HepG2 (cell line): ENCODE measurements around the gene OPALIN. TPM values are rescaled to one million over a fixed set of nuclear protein-coding genes. Genes with fewer than 3 reads are reported as not detected.

ENCODE experiments used
- ATAC-seq: fragments of 200-7000 bp; cut with Tn5 transposase; 3 replicates; pipeline ENCODE4 v1.9.1; 2020; ENCODE audit warnings: mild to moderate bottlenecking, moderate library complexity
- BruUV-seq: library from RNA; stranded (reverse); fragments of 400-500 nt; replicated peaks from 2 replicates; lab custom pipeline; 2021; lab: Mats Ljungman, UMichigan
- CTCF ChIA-PET: fragments of 300-600 bp; formaldehyde crosslinking; extraction: SDS; loops from one replicate; lab custom pipeline; 2021; ENCODE audit warnings: low total read pairs, inconsistent platforms, low intra/inter-chr PET ratio; lab: Yijun Ruan, JAX
- POLR2A ChIA-PET: fragments of 350-600 bp; sonication (Branson Sonifier 250); formaldehyde crosslinking; loops from one replicate; lab custom pipeline; 2020; ENCODE audit warnings: antibody characterized with exemption, inconsistent platforms; lab: Yijun Ruan, JAX
- DNase-seq: peaks from one replicate; pipeline ENCODE4 v3.0.0-alpha.2; 2015; ENCODE audit warnings: low spot score
- FAIRE-seq: peaks from 3 replicates; lab custom pipeline; 2011; peaks lifted over from hg19 to GRCh38; lab: Jason Lieb, UNC
- H2AFZ ChIP-seq: one replicate; pipeline ENCODE4 v1.6.1; 2011; ENCODE audit warnings: low read length, inconsistent platforms
- H3K27ac ChIP-seq: fragments of 300-600 bp; 3 replicates; pipeline ENCODE4 v1.8.0; 2011; ENCODE audit warnings: mixed run types, mild to moderate bottlenecking, mixed read lengths, low read length, inconsistent platforms; ENCODE audit not compliant: insufficient read depth; ENCODE audit errors: extremely low read length
- H3K27me3 ChIP-seq, 2 experiments: fragments of 200-600 bp in 1 of 2; 2 replicates in 1 of 2; 3 replicates in 1 of 2; pipeline versions ENCODE4 v1.6.0 to v1.8.0; 2011; ENCODE audit warnings: low read length in 2 of 2, mild to moderate bottlenecking in 2 of 2, moderate library complexity in 2 of 2, inconsistent platforms in 1 of 2; ENCODE audit not compliant: insufficient read depth in 2 of 2, control insufficient read depth in 1 of 2
- H3K36me3 ChIP-seq, 2 experiments: fragments of 200-600 bp in 1 of 2; replicated peaks in 1 of 2; 2 replicates in 1 of 2; 3 replicates in 1 of 2; pipeline versions ENCODE4 v1.5.1 to v1.8.0; 2011; ENCODE audit warnings: low read length in 2 of 2, inconsistent platforms in 1 of 2; ENCODE audit not compliant: insufficient read depth in 2 of 2, control insufficient read depth in 1 of 2
- H3K4me1 ChIP-seq: 2 replicates; pipeline ENCODE4 v1.5.1; 2012; ENCODE audit warnings: low read length, inconsistent platforms; ENCODE audit not compliant: insufficient read depth
- H3K4me2 ChIP-seq: 2 replicates; pipeline ENCODE4 v1.6.0; 2011; ENCODE audit warnings: low read depth, low read length, inconsistent platforms
- H3K4me3 ChIP-seq, 3 experiments: fragments of 200-600 bp in 1 of 3; sonication (generic), shearing (Covaris generic) in 1 of 3; replicated peaks in 1 of 3; 2 replicates each; pipeline ENCODE4 v1.5.1; 2011 to 2016; ENCODE audit warnings: low read length in 3 of 3, inconsistent platforms in 2 of 3, low read depth in 2 of 3, mild to moderate bottlenecking in 2 of 3, control low read depth in 1 of 3, mixed read lengths in 1 of 3; ENCODE audit not compliant: insufficient read depth in 1 of 3
- H3K79me2 ChIP-seq: one replicate; pipeline ENCODE4 v1.6.1; 2011; ENCODE audit warnings: low read length, inconsistent platforms; ENCODE audit not compliant: insufficient read depth
- H3K9ac ChIP-seq: 2 replicates; pipeline ENCODE4 v1.6.0; 2011; ENCODE audit warnings: mild to moderate bottlenecking, low read depth, low read length, inconsistent platforms; ENCODE audit not compliant: insufficient read depth
- H3K9me3 ChIP-seq: 2 replicates; pipeline ENCODE4 v1.5.1; 2012; ENCODE audit warnings: mild to moderate bottlenecking, low read length
- H4K20me1 ChIP-seq: 2 replicates; pipeline ENCODE4 v1.6.0; 2011; ENCODE audit warnings: inconsistent platforms, mild to moderate bottlenecking, low read length, moderate library complexity; ENCODE audit not compliant: insufficient read depth
- ATM ChIP-seq: fragments of 450-650 bp; IDR thresholded peaks from 2 replicates; pipeline ENCODE4 v1.7.1; 2017; ENCODE audit warnings: mild to moderate bottlenecking, borderline replicate concordance
- HNF4A ChIP-seq: sonication (generic); formaldehyde crosslinking; IDR thresholded peaks from 2 replicates; pipeline ENCODE4 v1.4.0; 2020; ENCODE audit warnings: missing genetic modification reagents
- SMAD3 ChIP-seq: sonication (generic); formaldehyde crosslinking; IDR thresholded peaks from 2 replicates; pipeline ENCODE4 v1.4.0; 2020; ENCODE audit warnings: missing genetic modification reagents
- SP2 ChIP-seq: sonication (generic); formaldehyde crosslinking; IDR thresholded peaks from 2 replicates; pipeline ENCODE4 v1.5.1; 2020; ENCODE audit warnings: mild to moderate bottlenecking, missing genetic modification reagents
- SSRP1 ChIP-seq: IDR thresholded peaks from 2 replicates; pipeline ENCODE4 v1.6.1; 2016; ENCODE audit warnings: control low read depth
- ZFAT ChIP-seq: sonication (generic); formaldehyde crosslinking; conservative IDR thresholded peaks from 2 replicates; pipeline ENCODE4 v1.8.1; 2023; ENCODE audit warnings: missing genetic modification reagents, inconsistent platforms
- ZNF224 ChIP-seq: sonication (generic); formaldehyde crosslinking; IDR thresholded peaks from 2 replicates; pipeline ENCODE4 v1.5.0; 2020; ENCODE audit warnings: mild to moderate bottlenecking, missing genetic modification reagents
- ZNF451 ChIP-seq: sonication (generic); formaldehyde crosslinking; IDR thresholded peaks from 2 replicates; pipeline ENCODE4 v1.5.0; 2020; ENCODE audit warnings: mild to moderate bottlenecking, missing genetic modification reagents
- WGBS: methylation state at CpG from one replicate; pipeline ENCODE4 v1.1.6; 2017; ENCODE audit warnings: low lambda C conversion rate; 5-methylcytosine and 5-hydroxymethylcytosine counted together
- in situ Hi-C: cut with HindIII; loops from 2 replicates; pipeline ENCODE4 v1.10.0; 2017; ENCODE audit warnings: low pct_unique_long_range_greater_than_20kb; ENCODE audit not compliant: extremely low pct_ligation_motif_present
- intact Hi-C: fragments of 100-400 bp; cut with micrococcal nuclease; formaldehyde crosslinking; loops from one replicate; pipeline ENCODE4 v1.10.0; 2022; ENCODE audit not compliant: unreplicated experiment
- polyA plus RNA-seq, 8 experiments: library from polyadenylated mRNA; depleted of rRNA in 3 of 8; stranded (reverse) in 7 of 8; unstranded in 1 of 8; fragments of >200 nt; fragmentation: Illumina TruSeq in 4 of 8; extraction: Trizol in 4 of 8; gene quantifications; 2 replicates each; pipeline versions ENCODE4 v1.2.1 to v1.2.3, GENCODE V29; 2011 to 2016; ENCODE audit warnings: low read depth in 4 of 8, missing spikeins in 1 of 8, mixed read lengths in 1 of 8; ENCODE audit not compliant: insufficient read depth in 1 of 8
- total RNA-seq, 5 experiments: library from RNA; depleted of rRNA; stranded (reverse); fragments of >200 nt; fragmentation: Illumina TruSeq; extraction: Trizol; gene quantifications; 2 replicates each; pipeline ENCODE4 v1.2.3, GENCODE V29; 2016; ENCODE audit warnings: low read depth in 1 of 5
- TF ChIP-seq, protein P1 (sequence below): sonication (generic); formaldehyde crosslinking; IDR thresholded peaks from 2 replicates; pipeline ENCODE4 v1.5.0; 2020; ENCODE audit warnings: mild to moderate bottlenecking, missing genetic modification reagents, borderline replicate concordance
- TF ChIP-seq, protein P2 (sequence below): sonication (generic); formaldehyde crosslinking; IDR thresholded peaks from 2 replicates; pipeline ENCODE4 v1.4.0; 2020; ENCODE audit warnings: mild to moderate bottlenecking, missing genetic modification reagents
- TF ChIP-seq, protein P3 (sequence below): sonication (generic); formaldehyde crosslinking; IDR thresholded peaks from 2 replicates; pipeline ENCODE4 v1.5.0; 2020; ENCODE audit warnings: missing genetic modification reagents

Gene OPALIN
- total and polyA plus RNA-seq, 2 of the 13 experiments (the other 11 are each of a cell fraction or from before 2014, with no cell fraction given) = not detected

DNA sequence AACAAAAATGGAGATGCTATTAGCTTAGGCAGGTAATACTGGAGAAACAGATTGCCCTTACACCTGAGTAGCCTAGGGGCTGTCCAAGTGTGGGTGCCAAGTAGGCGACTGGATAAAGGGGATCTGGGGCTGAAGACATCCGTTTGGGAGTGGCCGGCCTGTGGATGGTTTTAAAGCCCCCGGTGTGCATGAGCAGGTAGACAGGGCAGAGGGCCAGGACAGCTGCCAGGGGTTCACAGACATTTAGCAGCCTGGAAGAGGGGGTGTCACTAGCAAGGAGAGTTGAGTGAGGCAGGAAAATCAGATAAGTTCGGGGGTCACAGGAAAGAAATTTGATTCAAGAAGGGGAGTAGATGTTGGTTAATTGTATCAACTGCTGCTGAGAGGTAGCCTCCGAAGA, 1.5 kb upstream of the OPALIN start:
- BruUV-seq = no TSS peak
- Histone ChIP-seq H3K27me3 (peaks cover 2 to 24% of the 10 kb centered on the region in 2 experiments; a peak in 3 of 5 replicates), H3K27ac (no peak overlapping the region), H3K79me2 (no peaks in the 10 kb centered on the region), H2AFZ (no peak overlapping the region), H3K4me3 (no peak overlapping the region), H3K9me3 (no peaks in the 10 kb centered on the region), H3K4me1 (no peaks in the 10 kb centered on the region), H3K4me2 (no peak overlapping the region), H3K36me3 (no peaks in the 10 kb centered on the region), H4K20me1 (no peaks in the 10 kb centered on the region), H3K9ac (no peak overlapping the region)
- no peak for FAIRE-seq
- intact Hi-C loops = no loop called here
- no peak for DNase-seq
- no peak for ATAC-seq
- in situ Hi-C loops = no loop called here
- ChIA-PET CTCF (no interaction called here), POLR2A (no interaction called here)
- 34% methylated on average over 6 of the region's 6 CpGs for WGBS
- TF ChIP-seq ZNF224 (CRISPR knock-in tag) (no peak), ZFAT (CRISPR knock-in tag) (no peak), HNF4A (CRISPR knock-in tag) (no peak), SMAD3 (CRISPR knock-in tag) (no peak), ATM (no peak), SSRP1 (CRISPR knock-in tag) (no peak), SP2 (no peak), ZNF451 (CRISPR knock-in tag) (no peak)
- TF ChIP-seq, protein P1, sequence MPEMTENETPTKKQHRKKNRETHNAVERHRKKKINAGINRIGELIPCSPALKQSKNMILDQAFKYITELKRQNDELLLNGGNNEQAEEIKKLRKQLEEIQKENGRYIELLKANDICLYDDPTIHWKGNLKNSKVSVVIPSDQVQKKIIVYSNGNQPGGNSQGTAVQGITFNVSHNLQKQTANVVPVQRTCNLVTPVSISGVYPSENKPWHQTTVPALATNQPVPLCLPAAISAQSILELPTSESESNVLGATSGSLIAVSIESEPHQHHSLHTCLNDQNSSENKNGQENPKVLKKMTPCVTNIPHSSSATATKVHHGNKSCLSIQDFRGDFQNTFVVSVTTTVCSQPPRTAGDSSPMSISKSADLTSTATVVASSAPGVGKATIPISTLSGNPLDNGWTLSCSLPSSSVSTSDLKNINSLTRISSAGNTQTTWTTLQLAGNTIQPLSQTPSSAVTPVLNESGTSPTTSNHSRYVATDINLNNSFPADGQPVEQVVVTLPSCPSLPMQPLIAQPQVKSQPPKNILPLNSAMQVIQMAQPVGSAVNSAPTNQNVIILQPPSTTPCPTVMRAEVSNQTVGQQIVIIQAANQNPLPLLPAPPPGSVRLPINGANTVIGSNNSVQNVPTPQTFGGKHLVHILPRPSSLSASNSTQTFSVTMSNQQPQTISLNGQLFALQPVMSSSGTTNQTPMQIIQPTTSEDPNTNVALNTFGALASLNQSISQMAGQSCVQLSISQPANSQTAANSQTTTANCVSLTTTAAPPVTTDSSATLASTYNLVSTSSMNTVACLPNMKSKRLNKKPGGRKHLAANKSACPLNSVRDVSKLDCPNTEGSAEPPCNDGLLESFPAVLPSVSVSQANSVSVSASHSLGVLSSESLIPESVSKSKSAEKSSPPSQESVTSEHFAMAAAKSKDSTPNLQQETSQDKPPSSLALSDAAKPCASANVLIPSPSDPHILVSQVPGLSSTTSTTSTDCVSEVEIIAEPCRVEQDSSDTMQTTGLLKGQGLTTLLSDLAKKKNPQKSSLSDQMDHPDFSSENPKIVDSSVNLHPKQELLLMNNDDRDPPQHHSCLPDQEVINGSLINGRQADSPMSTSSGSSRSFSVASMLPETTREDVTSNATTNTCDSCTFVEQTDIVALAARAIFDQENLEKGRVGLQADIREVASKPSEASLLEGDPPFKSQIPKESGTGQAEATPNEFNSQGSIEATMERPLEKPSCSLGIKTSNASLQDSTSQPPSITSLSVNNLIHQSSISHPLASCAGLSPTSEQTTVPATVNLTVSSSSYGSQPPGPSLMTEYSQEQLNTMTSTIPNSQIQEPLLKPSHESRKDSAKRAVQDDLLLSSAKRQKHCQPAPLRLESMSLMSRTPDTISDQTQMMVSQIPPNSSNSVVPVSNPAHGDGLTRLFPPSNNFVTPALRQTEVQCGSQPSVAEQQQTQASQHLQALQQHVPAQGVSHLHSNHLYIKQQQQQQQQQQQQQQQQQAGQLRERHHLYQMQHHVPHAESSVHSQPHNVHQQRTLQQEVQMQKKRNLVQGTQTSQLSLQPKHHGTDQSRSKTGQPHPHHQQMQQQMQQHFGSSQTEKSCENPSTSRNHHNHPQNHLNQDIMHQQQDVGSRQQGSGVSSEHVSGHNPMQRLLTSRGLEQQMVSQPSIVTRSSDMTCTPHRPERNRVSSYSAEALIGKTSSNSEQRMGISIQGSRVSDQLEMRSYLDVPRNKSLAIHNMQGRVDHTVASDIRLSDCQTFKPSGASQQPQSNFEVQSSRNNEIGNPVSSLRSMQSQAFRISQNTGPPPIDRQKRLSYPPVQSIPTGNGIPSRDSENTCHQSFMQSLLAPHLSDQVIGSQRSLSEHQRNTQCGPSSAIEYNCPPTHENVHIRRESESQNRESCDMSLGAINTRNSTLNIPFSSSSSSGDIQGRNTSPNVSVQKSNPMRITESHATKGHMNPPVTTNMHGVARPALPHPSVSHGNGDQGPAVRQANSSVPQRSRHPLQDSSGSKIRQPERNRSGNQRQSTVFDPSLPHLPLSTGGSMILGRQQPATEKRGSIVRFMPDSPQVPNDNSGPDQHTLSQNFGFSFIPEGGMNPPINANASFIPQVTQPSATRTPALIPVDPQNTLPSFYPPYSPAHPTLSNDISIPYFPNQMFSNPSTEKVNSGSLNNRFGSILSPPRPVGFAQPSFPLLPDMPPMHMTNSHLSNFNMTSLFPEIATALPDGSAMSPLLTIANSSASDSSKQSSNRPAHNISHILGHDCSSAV (CRISPR knock-in tag) = no peak
- TF ChIP-seq, protein P2, sequence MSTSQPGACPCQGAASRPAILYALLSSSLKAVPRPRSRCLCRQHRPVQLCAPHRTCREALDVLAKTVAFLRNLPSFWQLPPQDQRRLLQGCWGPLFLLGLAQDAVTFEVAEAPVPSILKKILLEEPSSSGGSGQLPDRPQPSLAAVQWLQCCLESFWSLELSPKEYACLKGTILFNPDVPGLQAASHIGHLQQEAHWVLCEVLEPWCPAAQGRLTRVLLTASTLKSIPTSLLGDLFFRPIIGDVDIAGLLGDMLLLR (CRISPR knock-in tag) = no peak
- TF ChIP-seq, protein P3, sequence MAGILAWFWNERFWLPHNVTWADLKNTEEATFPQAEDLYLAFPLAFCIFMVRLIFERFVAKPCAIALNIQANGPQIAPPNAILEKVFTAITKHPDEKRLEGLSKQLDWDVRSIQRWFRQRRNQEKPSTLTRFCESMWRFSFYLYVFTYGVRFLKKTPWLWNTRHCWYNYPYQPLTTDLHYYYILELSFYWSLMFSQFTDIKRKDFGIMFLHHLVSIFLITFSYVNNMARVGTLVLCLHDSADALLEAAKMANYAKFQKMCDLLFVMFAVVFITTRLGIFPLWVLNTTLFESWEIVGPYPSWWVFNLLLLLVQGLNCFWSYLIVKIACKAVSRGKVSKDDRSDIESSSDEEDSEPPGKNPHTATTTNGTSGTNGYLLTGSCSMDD (CRISPR knock-in tag) = no peak
